Measurements from ENCODE around the gene VEGFC.
A peak's percentile ranks its signal among the peaks of the same experiment; 100 is the strongest.

VEGFC gene, protein sequence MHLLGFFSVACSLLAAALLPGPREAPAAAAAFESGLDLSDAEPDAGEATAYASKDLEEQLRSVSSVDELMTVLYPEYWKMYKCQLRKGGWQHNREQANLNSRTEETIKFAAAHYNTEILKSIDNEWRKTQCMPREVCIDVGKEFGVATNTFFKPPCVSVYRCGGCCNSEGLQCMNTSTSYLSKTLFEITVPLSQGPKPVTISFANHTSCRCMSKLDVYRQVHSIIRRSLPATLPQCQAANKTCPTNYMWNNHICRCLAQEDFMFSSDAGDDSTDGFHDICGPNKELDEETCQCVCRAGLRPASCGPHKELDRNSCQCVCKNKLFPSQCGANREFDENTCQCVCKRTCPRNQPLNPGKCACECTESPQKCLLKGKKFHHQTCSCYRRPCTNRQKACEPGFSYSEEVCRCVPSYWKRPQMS

DNA sequence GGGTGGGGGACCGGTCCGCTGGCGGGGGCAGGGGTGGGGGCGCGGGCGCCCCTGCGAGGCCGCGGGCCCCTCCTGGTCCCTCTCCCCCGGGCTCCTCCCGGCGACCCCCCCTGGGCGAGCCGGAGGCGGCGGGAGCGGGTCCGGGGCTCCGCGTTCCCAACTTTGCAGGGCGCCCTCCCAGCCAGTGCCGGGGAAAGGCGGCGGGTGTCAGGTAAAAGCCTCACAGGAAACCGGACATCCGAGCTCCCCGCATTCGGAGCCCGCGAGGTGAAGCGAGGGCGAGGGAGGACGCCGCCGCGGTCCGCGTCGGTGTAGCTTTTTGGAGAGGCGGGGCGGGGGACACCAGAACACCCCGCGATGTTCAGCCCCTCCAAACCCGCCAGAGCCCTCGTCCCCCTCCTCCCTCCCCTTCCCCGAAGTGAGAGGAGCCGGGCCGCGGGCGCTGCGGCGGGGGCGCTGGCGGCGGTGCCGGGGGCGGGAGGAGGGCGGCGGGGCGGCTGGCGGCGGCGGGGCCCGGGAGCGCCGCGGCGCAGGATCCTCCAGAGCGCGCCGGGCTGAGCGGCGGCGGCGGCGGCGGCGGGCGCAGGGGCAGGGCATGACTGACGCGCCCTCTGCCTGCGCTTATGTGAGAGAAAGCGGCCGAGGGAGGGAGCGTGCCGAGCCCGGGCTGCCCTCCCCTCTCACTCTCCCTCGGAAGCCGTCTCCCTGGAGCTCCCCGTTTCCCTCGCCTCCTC lies at the start of gene VEGFC:
Gene VEGFC (minus strand): TSS at position 597 of the 734 bp plus-strand sequence. CDS start 611 bp downstream, outside the sequence.
- DNase-seq (ENCODE audit: low spot score) = peak; percentile 85

DNA sequence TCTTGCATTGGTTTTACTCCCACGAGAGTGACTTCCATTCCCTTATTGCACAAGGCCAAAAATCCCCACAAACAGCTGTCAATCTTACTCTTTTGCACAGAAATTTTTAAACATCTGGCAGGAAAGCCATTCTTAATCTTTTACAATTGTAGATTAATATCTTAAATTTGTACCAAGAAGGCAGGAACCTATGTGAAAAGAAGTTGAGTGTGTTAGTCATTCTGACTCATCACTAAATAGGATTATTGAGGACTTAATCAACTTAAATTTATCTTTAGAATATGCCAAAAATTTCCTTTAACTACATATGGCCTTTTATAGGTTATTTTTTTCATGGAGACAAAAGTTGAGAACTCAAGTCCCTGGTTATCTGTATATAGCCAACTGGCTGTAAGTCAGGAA lies 49.0 kb upstream of the VEGFC start:
- no peak for DNase-seq (ENCODE audit: low spot score)

DNA sequence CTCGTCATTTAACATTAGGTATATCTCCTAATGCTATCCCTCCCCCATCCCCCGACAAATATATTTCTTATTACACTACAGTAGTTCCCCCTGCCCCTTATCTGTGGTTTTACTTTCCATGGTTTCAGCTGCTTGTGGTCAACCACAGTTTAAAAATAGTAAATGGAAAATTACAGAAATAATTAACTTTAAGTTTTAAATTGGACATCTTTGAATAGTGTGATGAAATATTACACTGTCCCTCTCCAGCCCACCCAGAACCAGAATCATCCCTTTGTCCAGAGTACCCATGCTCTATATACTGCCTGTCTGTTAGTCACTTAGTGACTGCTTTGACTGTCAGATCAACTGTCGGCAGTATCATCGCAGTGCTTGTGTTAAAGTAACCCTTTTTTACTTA lies 47.4 kb upstream of the VEGFC start:
- DNase-seq (ENCODE audit: low spot score) = no peak

DNA sequence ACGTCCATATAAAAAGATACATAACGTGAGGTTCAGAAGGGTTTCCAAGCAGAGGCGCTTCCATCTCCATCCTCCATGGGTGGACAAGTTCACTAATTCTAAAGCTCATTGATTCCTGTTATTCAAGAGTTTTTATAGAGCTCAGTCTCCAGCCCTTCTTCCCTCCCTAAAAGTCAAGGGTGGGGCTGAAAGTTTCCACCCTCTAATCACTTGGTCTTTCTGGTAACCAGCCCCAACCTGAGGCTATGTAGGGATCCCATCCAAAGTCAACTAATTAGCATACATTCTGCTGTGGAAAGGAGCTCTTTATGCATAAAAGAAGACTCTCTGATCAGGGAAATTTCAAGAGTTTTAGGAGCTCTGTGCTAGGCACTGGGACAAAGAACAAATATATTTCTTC lies 46.9 kb upstream of the VEGFC start:
- no peak for DNase-seq (ENCODE audit: low spot score)

DNA sequence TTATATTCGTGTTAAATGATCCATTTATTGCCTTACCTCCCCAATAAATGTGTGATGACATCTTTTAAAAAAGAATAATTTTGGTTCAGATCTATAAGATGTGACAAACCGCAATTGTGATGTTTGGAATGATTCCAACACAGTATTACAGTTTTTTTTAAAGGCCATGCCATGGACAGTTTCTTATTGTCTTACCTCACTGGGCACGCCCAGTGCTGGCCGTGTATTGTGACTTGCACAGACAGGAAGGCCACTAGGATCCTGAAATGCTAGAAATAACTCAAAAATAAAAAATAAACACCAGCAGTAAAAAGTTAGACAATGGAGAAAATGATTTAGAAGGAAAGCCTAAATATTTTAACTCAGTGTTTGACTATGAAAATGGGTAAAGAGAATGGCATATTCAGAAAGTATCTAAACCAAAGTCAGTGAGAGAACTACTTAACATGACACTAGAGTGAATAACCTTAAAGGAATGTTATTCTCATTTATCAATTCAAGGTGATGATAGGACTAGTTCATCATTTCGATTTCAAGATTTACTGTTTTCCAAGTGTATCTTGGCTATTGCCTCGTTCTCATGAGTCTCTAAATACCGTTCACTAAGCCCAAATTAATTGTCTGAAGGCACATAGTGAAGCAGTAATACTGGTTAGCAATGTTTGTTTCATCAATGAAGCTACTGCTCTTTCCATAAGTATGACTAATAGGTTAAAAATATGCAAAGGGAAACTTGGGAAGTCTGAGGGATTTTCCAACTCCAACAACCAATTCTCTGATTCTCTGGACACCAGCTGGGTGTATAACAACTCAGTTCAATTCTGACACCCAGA lies 46.1 kb upstream of the VEGFC start:
- DNase-seq (ENCODE audit: low spot score) = peak; percentile 64

DNA sequence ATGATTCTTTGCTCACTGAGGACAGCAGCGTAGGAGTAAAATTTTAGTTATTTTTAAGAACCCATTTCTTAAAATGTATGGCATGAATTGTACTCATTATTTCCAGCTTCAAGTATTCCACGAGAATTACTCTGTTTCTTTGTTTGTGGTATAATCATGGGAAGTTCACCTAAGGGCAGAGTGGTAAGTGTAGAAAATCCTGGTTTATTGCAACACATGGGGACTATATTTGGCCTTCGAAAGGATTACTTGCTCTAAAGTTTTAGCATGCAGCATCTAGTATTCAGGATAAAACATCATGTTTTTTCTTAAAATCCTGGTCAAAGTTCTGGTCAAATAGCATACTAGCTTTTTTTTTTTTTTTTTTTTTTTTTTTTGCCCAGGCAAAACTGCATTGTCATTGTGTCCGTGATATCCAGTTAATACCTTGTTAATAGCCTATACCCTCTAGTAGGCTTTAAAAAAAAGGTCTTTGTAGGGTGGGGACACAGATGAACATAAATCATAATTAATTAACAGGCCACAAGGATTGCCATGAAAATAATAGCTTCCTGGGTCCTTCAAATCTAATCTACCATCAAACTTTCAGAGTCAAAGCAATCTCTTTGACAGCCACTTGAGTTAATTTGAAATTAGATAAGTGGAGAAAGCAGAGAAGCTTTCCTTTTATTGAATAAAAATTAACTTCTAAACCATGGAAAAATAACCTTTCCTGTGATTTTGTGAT lies 44.6 kb upstream of the VEGFC start:
- DNase-seq (ENCODE audit: low spot score) = no peak

DNA sequence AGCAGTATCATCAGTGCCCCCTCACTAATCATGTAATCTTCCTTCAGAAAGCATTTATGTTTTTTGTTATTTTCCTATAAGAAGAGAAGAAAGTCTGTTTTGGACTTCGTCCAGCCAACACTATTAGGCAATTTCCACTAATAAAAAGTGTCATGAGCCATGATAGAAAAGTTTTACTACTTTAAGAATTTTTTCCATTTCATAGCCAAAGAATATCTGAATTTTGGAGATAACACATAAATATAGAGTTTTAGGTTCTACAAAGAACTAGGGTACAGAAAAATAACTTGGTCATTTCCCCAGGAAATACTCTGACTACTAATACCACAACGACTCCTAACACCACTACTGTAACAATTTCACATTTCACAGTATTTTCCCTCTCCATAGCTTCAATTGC lies 41.8 kb upstream of the VEGFC start:
- DNase-seq (ENCODE audit: low spot score) = no peak

DNA sequence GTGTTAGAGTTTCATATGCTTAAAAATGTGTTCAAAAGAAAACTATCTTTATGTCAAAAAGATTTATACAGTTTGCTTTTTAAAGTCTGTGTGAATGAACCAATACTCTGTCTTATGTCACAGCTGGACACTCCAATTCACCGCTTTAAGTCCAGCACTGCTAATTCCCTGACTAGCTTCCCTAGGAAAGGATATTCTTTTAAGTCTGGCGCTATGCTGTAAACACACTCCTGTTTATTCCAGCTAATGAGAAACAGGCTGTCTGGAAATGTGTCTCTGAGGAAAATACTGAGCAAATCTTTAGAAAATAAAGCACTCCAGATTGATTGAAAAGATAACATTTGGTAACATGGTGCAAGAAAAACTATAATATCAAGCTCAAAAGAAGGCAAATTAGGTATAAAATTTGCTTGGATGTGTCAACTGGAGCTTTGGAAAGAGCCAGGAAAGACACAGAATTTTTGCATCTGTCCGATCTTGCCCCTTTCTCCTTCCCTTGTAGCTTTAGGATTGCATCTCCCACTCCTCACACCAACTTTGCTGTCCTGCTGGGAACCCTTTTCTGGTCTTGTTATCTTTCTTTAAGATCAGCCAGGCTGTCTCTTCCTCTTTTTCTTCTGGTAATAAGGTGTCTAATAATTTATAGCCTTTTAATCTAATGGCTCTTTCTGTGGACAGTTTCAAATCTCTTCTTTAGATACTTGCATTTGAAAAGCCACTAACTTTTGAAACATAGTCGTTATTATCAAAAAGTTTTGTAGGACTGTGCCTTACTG lies 40.9 kb upstream of the VEGFC start:
- peak; percentile 26 for DNase-seq (ENCODE audit: low spot score)

DNA sequence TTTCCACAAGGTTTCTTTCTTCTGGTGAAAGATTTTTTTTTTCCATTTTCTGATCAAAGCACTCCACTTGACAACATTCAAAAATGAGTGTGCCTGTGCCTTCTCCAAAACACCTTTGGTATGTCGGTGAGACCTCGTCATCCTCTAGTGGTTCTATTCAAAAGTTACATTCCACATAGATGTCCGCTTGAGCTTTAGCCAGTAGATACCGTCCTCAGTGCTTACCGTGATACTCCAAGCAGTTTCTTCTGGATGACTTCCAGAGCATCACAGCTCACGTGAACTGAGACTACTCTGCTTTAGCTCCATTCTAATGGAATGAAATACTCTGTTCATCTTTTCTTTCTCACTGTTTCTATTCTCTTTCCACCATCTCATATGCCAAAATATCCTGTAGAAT lies 38.2 kb upstream of the VEGFC start:
- no peak for DNase-seq (ENCODE audit: low spot score)

DNA sequence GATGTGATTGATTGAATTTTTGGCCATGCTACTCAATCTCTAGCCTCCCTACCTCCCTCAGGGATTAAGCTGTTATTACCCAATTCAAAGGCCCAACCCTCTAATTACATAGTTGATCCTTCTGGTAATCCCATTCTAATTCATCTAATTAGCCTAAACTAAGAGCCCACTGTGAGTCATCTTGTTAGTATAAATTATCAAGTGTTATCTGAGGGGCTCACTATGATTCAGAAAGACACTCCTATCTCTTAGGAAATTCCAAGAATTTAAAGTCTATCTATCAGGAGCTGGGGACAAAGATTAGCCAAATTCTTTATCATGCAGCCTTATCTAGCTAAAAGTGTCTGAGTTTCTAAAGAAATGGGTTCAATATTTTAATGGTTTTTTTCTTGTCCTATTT lies 32.9 kb upstream of the VEGFC start:
- no peak for DNase-seq (ENCODE audit: low spot score)

DNA sequence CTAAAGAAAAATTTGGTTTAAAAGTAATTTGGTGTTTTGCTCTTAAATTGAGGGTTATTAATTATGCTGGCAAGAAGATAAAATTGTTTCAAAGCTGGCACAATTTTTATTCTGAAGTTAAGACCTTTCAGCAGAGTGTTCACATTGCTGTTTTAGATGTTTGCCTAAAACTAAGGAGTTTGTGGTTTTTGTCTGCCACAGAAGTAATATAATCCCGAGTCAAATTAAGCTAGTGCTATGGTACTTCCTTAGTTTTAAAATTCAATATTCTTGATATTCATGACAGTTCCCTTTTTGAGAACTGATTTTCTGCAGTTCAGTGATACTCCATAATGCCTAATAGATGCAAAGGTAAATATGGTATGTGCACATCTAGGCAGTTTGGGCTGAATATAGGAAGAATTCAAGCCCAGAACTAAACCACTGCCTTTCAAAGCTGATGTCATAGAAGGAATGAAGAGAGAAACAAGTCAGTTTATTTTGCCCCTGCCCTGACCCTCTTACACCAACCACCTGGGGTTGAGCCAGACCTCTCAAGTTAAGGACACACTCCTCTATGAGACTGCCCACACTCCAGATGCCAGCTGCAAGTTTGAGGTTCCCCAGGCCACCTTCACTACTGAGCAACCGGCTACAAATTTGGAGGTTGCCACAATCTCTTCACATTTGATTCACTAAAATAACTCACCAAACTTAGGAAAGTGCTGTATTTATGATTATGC lies 32.1 kb upstream of the VEGFC start:
- DNase-seq (ENCODE audit: low spot score) = no peak

DNA sequence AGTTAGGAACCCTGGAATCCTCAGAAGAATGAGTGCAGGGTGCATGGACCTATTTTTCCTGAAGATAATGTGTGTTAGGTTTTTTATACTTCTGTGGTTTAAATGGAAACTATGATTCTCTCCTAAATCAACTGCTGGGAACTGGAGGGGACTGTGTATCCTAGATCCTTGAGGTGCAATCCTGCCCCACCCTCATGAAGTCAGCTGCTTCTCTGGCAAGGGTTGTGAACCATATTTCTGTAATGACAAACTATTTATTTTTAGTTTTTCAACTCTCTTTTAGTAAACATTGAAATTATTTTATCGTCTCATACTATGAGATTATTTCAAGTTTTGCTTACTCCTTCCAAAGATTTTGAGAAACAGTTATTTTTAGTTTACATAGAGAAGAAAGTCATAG lies 25.8 kb upstream of the VEGFC start:
- DNase-seq (ENCODE audit: low spot score) = peak; percentile 69

DNA sequence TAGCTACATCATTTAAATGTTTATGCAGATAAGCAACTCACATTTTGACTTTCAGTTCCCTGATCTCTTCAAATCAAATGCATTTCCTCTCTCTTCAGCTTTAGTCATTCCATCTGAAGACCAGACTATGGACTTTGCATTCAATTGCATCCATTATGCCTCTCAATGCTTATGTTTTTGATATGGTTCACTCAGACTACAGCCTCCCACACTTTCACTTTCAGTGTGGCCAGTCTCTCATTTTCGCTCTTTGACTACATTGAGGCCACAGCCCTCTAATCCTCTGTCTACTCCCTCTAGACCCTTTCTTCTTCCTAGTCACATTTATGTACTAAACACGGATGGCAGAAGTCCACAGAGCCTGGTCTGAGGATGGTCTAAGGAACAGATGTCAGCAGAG lies 24.5 kb upstream of the VEGFC start:
- no peak for DNase-seq (ENCODE audit: low spot score)

DNA sequence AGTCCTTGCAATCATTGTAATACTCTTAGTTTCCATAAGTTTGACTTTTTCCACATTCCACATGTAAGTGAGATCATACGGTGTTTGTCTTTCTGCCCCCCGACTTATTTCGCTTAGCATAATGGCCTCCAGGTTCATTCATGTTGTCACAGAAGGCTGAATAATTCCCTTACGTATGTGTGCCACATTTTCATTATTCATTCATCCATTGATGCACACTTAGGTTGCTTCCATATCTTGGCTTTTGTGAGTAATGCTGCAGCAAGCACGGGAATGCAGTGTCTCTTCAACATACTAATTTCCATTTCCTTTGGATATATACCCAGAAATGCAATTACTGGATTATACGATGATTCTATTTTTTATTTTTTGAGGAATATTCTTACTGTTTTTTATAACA lies 22.0 kb upstream of the VEGFC start:
- DNase-seq (ENCODE audit: low spot score) = no peak

DNA sequence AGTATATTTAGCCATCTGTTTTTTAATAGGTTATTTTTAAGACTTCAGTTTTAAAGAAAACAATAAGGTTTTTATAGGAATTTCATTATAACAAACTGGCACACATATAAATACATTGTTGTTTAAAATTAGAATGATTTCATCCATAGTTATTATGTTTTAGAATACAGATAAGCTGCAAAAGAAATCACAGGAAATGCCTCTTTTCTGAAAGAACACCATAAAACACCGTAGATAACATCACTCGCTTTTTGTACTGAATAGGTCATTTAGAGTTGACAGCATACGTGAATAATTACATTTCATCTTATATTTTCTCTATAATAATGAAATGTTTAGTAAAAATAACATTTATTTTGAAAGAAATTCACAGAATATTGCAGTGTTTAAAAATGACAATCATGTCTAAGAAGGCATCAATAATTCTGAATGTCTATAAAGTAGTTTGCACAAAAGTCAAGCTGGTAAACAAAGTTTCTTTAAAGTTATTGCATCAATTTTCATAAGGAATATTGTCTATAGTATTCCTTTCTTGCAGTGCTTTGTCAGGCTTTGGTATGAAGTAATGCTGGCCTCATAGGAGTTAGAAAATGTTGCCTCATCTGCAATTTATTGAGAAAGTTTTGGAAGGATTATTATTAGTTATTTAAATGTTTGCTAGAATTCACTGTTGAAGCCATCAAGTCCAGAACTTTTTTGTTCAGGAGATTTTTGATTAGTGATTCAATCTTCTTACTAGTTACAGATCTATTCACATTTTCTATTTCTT lies 17.9 kb upstream of the VEGFC start:
- no peak for DNase-seq (ENCODE audit: low spot score)

DNA sequence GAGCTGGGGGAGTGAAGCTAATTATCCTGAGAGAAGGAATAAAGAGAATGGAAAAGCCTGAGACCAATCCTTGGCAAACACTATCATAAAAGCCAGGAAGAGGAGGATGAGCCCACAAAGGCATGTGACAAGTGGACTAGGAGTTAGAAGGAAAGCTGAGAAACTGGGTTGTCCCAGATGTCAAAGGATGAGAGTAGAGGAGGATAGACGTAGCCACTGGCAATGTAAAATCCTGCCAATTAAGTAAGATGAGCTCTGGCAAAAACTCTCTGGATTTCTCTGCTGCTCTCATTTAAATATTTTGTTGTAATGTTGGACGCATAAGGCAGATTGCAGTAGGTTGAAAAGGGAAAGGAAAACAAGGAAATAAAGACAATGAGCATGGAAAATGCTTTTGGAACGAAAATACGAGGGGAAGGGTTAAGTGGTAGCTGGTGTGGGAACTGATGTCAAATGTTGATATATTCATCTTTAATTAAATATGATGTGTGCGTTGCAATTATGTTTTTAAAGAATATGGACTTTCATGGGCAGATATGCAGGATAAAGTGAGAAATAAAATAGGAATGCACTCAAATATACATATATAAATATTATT lies 14.2 kb upstream of the VEGFC start:
- DNase-seq (ENCODE audit: low spot score) = no peak

DNA sequence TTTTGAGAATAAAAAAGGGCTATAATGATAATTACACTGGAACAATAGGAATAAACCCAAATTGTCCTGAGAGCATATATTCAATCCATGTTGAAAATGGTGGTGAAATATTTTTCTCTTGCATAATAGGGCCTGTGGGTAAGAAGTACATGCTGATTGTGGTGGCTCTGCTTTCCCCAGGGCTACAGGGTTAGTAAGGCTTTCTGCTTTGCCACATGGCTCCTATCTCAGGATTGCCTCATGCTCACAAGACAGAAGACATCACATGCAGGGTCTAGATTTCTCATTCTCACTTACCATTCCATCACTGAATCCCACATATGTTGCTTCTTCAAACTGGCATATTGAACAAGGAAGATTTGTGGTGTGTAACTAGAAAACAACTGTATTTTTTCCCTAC lies 12.4 kb upstream of the VEGFC start:
- DNase-seq (ENCODE audit: low spot score) = peak; percentile 66

DNA sequence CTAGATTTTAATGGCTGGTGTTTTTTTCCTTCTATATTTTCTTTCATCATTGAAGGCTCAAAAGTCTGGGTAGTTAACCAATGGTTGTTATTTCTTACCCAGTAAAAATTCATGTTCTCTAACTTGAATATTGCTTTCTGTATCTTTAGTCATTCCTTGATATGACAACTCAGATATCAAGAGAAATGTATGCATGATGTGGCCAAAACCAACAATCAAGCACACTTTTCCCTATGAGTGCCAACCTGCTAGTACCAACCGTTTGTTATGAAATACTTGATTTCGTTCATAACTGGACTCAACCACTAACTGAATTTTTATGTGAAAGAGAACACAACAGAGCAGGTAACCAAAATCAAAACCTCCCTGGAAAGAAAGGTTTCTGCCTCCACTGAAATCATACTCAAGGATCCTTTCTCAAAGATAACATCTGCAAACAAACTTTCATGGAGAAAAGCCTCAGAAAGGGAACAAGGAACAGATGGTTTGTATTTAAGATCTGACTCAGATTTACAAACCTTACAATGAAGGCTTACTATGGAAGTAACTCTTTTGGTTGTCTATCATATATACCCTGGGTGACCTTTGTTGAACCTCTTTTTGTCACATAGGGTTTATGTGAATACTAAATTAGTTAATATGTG lies 8.3 kb upstream of the VEGFC start:
- no peak for DNase-seq (ENCODE audit: low spot score)

DNA sequence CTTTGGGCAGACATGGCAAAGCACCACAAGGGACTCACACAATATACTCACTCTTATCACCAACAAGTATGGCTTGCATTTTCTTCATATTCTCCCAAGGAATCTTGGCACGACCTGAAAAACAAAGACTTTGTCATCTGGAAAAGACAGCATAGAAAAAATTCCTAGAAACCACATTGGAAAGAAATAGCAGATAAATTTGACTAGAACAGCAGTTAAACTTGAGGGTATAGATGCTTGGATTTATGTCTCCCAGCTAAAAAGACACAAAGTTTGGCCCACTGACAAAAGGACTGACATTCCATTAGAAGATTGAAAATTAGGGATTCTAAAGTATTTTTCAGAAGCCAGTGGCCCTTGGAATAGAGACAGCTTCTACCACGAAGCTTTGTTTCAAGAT lies 6.9 kb upstream of the VEGFC start:
- no peak for DNase-seq (ENCODE audit: low spot score)

Measured in AG20443 (cell line).